Endothelial cell of umbilical vein (primary cell): ENCODE results near the gene SYNPO2.

Source experiments
- EZH2 ChIP-seq: IDR thresholded peaks from 2 replicates; pipeline ENCODE4 v1.6.1; 2012; ENCODE audit warnings: borderline replicate concordance, low read depth, mild to moderate bottlenecking, moderate library complexity, low read length, inconsistent platforms; ENCODE audit not compliant: severe bottlenecking
- MAX ChIP-seq: IDR thresholded peaks from 2 replicates; pipeline ENCODE4 v1.6.1; 2011; ENCODE audit not compliant: insufficient read depth, insufficient read length
- POLR2A ChIP-seq: IDR thresholded peaks from 2 replicates; pipeline ENCODE4 v1.6.1; 2012; ENCODE audit warnings: low read depth, mild to moderate bottlenecking, control low read depth, low read length
- POLR2AphosphoS5 ChIP-seq: IDR thresholded peaks from 2 replicates; pipeline ENCODE4 v1.6.1; 2012; ENCODE audit warnings: low read depth, mild to moderate bottlenecking, control low read depth, low read length, moderate library complexity; ENCODE audit not compliant: insufficient read depth
- TF ChIP-seq, protein P1 (sequence below), 2 donors: IDR thresholded peaks; 1 replicate in 1 of 2; 2 replicates in 1 of 2; pipeline ENCODE4 v1.5.1; 2011; ENCODE audit warnings: low read length in 2 of 2, mild to moderate bottlenecking in 2 of 2, moderate library complexity in 2 of 2, control low read depth in 1 of 2, inconsistent platforms in 1 of 2, low read depth in 1 of 2; ENCODE audit not compliant: insufficient read depth in 1 of 2; ENCODE audit errors: extremely low read depth in 1 of 2

DNA sequence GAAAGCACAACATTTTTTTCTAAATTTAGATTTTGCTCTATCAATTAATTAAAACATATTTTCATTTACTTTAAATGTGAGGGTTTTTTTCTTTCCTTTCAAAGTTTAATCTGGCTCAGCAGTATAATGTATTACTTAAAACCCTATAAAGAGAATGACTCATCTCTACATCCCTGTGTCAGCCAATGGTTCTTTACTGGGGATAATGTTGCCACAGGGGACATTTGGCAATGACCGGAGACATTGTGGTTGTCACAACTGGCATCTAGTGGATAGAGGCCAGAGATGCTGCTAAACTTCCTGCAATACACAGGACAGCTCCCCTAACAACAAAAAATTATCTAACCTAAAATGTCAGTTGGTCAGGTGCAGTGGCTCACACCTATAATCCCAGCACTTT lies 53.8 kb downstream of the SYNPO2 start:
- TF ChIP-seq, protein P1, sequence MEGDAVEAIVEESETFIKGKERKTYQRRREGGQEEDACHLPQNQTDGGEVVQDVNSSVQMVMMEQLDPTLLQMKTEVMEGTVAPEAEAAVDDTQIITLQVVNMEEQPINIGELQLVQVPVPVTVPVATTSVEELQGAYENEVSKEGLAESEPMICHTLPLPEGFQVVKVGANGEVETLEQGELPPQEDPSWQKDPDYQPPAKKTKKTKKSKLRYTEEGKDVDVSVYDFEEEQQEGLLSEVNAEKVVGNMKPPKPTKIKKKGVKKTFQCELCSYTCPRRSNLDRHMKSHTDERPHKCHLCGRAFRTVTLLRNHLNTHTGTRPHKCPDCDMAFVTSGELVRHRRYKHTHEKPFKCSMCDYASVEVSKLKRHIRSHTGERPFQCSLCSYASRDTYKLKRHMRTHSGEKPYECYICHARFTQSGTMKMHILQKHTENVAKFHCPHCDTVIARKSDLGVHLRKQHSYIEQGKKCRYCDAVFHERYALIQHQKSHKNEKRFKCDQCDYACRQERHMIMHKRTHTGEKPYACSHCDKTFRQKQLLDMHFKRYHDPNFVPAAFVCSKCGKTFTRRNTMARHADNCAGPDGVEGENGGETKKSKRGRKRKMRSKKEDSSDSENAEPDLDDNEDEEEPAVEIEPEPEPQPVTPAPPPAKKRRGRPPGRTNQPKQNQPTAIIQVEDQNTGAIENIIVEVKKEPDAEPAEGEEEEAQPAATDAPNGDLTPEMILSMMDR (IDR thresholded peaks at IDR 0.05; ENCODE audit: extremely low read depth in 1 of 2, insufficient read depth in 1 of 2, low read depth in 1 of 2, low read length in 2 of 2): no peak
- no peak for TF ChIP-seq POLR2A
- TF ChIP-seq EZH2: no peak
- TF ChIP-seq POLR2AphosphoS5: no peak
- TF ChIP-seq MAX: no peak
